IPS-20b (cell line): ENCODE measurements around the gene QSOX2.

ENCODE experiments used
- H3K27ac ChIP-seq: one replicate; pipeline ENCODE4 v1.5.1; 2013; ENCODE audit warnings: low read length
- H3K27me3 ChIP-seq: 2 replicates; pipeline ENCODE4 v1.6.1; 2013; ENCODE audit warnings: mild to moderate bottlenecking, low read length, inconsistent platforms; ENCODE audit not compliant: insufficient read depth
- H3K36me3 ChIP-seq: 2 replicates; pipeline ENCODE4 v1.6.1; 2013; ENCODE audit warnings: low read depth, mild to moderate bottlenecking, inconsistent platforms, low read length, moderate library complexity; ENCODE audit not compliant: insufficient read depth
- H3K4me1 ChIP-seq: 2 replicates; pipeline ENCODE4 v1.6.1; 2013; ENCODE audit warnings: mild to moderate bottlenecking, control low read depth, inconsistent platforms, low read length, moderate library complexity; ENCODE audit not compliant: insufficient read depth
- H3K4me3 ChIP-seq: 2 replicates; pipeline ENCODE4 v1.5.1; 2013; ENCODE audit warnings: mild to moderate bottlenecking, low read length, inconsistent platforms
- H3K9ac ChIP-seq: 2 replicates; pipeline ENCODE4 v1.6.1; 2013; ENCODE audit warnings: low read depth, mild to moderate bottlenecking, inconsistent platforms, low read length, moderate library complexity
- H3K9me3 ChIP-seq: 2 replicates; pipeline ENCODE4 v1.6.1; 2013; ENCODE audit warnings: mild to moderate bottlenecking, low read depth, low read length, inconsistent platforms; ENCODE audit not compliant: insufficient read depth

The QSOX2 gene

GRCh38 chr9:136185066-136185465, 60.5 kb downstream of the QSOX2 start:
- Histone ChIP-seq H3K4me1 (no peaks in the 10 kb centered on the region), H3K27ac (no peak overlapping the region), H3K27me3 (peaks cover 9% of the 10 kb centered on the region), H3K9me3 (no peaks in the 10 kb centered on the region), H3K36me3 (no peaks in the 10 kb centered on the region), H3K9ac (no peak overlapping the region), H3K4me3 (no peak overlapping the region)

GRCh38 chr9:136182850-136183422, 62.7 kb downstream of the QSOX2 start:
- Histone ChIP-seq H3K27me3 (no peaks in the 10 kb centered on the region), H3K36me3 (no peaks in the 10 kb centered on the region), H3K4me3 (no peak overlapping the region), H3K9me3 (no peaks in the 10 kb centered on the region), H3K27ac (no peak overlapping the region), H3K9ac (no peak overlapping the region), H3K4me1 (peaks cover 5% of the 10 kb centered on the region; the same call in 1 of the 2 replicates)

GRCh38 chr9:136182420-136182787, 63.2 kb downstream of the QSOX2 start:
- no peak overlapping the region for H3K9ac ChIP-seq
- H3K4me1 ChIP-seq, result peaks cover 5% of the 10 kb centered on the region; the same call in 1 of the 2 replicates
- no peaks in the 10 kb centered on the region for H3K27me3 ChIP-seq

GRCh38 chr9:136181784-136182419, 63.7 kb downstream of the QSOX2 start:
- Histone ChIP-seq H3K4me1 (peaks cover 5% of the 10 kb centered on the region; the same call in 1 of the 2 replicates), H3K27me3 (no peaks in the 10 kb centered on the region), H3K9me3 (no peaks in the 10 kb centered on the region), H3K36me3 (no peaks in the 10 kb centered on the region), H3K9ac (no peak overlapping the region), H3K27ac (no peak overlapping the region), H3K4me3 (no peak overlapping the region)

More at GRCh38 chr9:136182420-136182787, 63.2 kb downstream of the QSOX2 start:
- H3K27ac ChIP-seq, result no peak overlapping the region
- H3K36me3 ChIP-seq, result no peaks in the 10 kb centered on the region
- H3K9me3 ChIP-seq, result no peaks in the 10 kb centered on the region
- no peak overlapping the region for H3K4me3 ChIP-seq

GRCh38 chr9:136180586-136180985, 65.0 kb downstream of the QSOX2 start:
- Histone ChIP-seq H3K9me3 (no peaks in the 10 kb centered on the region), H3K4me3 (no peak overlapping the region), H3K27me3 (no peaks in the 10 kb centered on the region), H3K9ac (no peak overlapping the region), H3K27ac (no peak overlapping the region), H3K4me1 (peaks cover 5% of the 10 kb centered on the region; the same call in 1 of the 2 replicates), H3K36me3 (no peaks in the 10 kb centered on the region)

- no peaks in the 10 kb centered on the region for H3K27me3 ChIP-seq
- peaks cover 5% of the 10 kb centered on the region; the same call in 1 of the 2 replicates for H3K4me1 ChIP-seq
- H3K27ac ChIP-seq, result no peak overlapping the region
- H3K36me3 ChIP-seq, result no peaks in the 10 kb centered on the region
- H3K9ac ChIP-seq, result no peak overlapping the region
- no peak overlapping the region for H3K4me3 ChIP-seq
- H3K9me3 ChIP-seq, result no peaks in the 10 kb centered on the region
These were observed 65.9 kb downstream of the QSOX2 start for GRCh38 chr9:136179761-136180160.

GRCh38 chr9:136179101-136179616, 66.5 kb downstream of the QSOX2 start:
- no peak overlapping the region for H3K27ac ChIP-seq
- H3K36me3 ChIP-seq, result no peaks in the 10 kb centered on the region
- no peak overlapping the region for H3K9ac ChIP-seq
- H3K9me3 ChIP-seq, result no peaks in the 10 kb centered on the region
- H3K27me3 ChIP-seq, result no peaks in the 10 kb centered on the region
- no peak overlapping the region for H3K4me3 ChIP-seq
- peaks cover 5% of the 10 kb centered on the region; the same call in 1 of the 2 replicates for H3K4me1 ChIP-seq

- no peak overlapping the region for H3K9ac ChIP-seq
- H3K36me3 ChIP-seq, result no peaks in the 10 kb centered on the region
- H3K4me1 ChIP-seq, result peaks cover 5% of the 10 kb centered on the region; the same call in 1 of the 2 replicates
- H3K4me3 ChIP-seq, result no peak overlapping the region
- no peaks in the 10 kb centered on the region for H3K27me3 ChIP-seq
- H3K27ac ChIP-seq, result no peak overlapping the region
- no peaks in the 10 kb centered on the region for H3K9me3 ChIP-seq
These were observed 66.9 kb downstream of the QSOX2 start for GRCh38 chr9:136178773-136179075.

GRCh38 chr9:136178061-136178772, 67.4 kb downstream of the QSOX2 start:
- peaks cover 5% of the 10 kb centered on the region; the same call in 1 of the 2 replicates for H3K4me1 ChIP-seq
- no peak overlapping the region for H3K9ac ChIP-seq
- no peak overlapping the region for H3K27ac ChIP-seq
- no peak overlapping the region for H3K4me3 ChIP-seq
- no peaks in the 10 kb centered on the region for H3K36me3 ChIP-seq
- H3K9me3 ChIP-seq, result no peaks in the 10 kb centered on the region
- H3K27me3 ChIP-seq, result no peaks in the 10 kb centered on the region

GRCh38 chr9:136177224-136177623, 68.4 kb downstream of the QSOX2 start:
- H3K27me3 ChIP-seq, result no peaks in the 10 kb centered on the region
- no peak overlapping the region for H3K9ac ChIP-seq

GRCh38 chr9:136175616-136176197, 69.9 kb downstream of the QSOX2 start:
- Histone ChIP-seq H3K36me3 (no peaks in the 10 kb centered on the region), H3K27me3 (no peaks in the 10 kb centered on the region), H3K4me3 (no peak overlapping the region), H3K9ac (no peak overlapping the region), H3K4me1 (peaks cover 12% of the 10 kb centered on the region; the same call in 1 of the 2 replicates), H3K27ac (no peak overlapping the region), H3K9me3 (no peaks in the 10 kb centered on the region)

More at GRCh38 chr9:136177224-136177623, 68.4 kb downstream of the QSOX2 start:
- Histone ChIP-seq H3K27ac (no peak overlapping the region), H3K9me3 (no peaks in the 10 kb centered on the region), H3K36me3 (no peaks in the 10 kb centered on the region), H3K4me3 (no peak overlapping the region), H3K4me1 (peaks cover 5% of the 10 kb centered on the region; the same call in 1 of the 2 replicates)
